Suprapubic skin (tissue), 4 donors: ENCODE measurements around the gene CRB2. TPM values are rescaled to one million over a fixed set of nuclear protein-coding genes. Genes with fewer than 3 reads are reported as not detected.

Source experiments
- DNase-seq, 2 donors: peaks; one replicate each; pipeline ENCODE4 v3.0.0-alpha.2; 2019; ENCODE audit warnings: low spot score in 2 of 2
- H3K27ac ChIP-seq: fragments of 200-600 bp; sonication (generic); one replicate; pipeline ENCODE4 v1.5.1; 2019
- H3K27me3 ChIP-seq: fragments of 200-600 bp; sonication (generic); one replicate; pipeline ENCODE4 v1.5.1; 2019
- H3K36me3 ChIP-seq: fragments of 200-600 bp; sonication (generic); one replicate; pipeline ENCODE4 v1.5.1; 2019
- H3K4me1 ChIP-seq: fragments of 200-600 bp; sonication (generic); one replicate; pipeline ENCODE4 v1.5.1; 2019
- H3K4me3 ChIP-seq: fragments of 200-600 bp; sonication (generic); one replicate; pipeline ENCODE4 v1.5.1; 2019; ENCODE audit warnings: mild to moderate bottlenecking
- H3K9me3 ChIP-seq: fragments of 200-600 bp; sonication (generic); one replicate; pipeline ENCODE4 v1.5.1; 2019
- EP300 ChIP-seq: sonication (generic); formaldehyde crosslinking; IDR thresholded peaks from one replicate; pipeline ENCODE4 v1.6.1; 2017; ENCODE audit warnings: antibody characterized with exemption
- POLR2A ChIP-seq, 2 donors: fragments of 450-650 bp; IDR thresholded peaks; one replicate each; pipeline ENCODE4 v1.6.1; 2017; ENCODE audit warnings: antibody characterized with exemption in 2 of 2, mild to moderate bottlenecking in 2 of 2, moderate library complexity in 2 of 2
- POLR2AphosphoS5 ChIP-seq, 3 donors: sonication (generic); formaldehyde crosslinking; IDR thresholded peaks; one replicate each; pipeline ENCODE4 v1.6.1; 2017; ENCODE audit warnings: antibody characterized with exemption in 3 of 3
- WGBS: methylation state at CpG from one replicate; pipeline ENCODE4 v1.1.5; 2018; 5-methylcytosine and 5-hydroxymethylcytosine counted together
- total RNA-seq, 4 donors: library from RNA; depleted of rRNA; stranded (reverse); fragments of >200 nt; gene quantifications; one replicate each; pipeline ENCODE4 v1.1.0, GENCODE V29; 2016
- TF ChIP-seq, protein P1 (sequence below), 2 donors: fragments of 200-600 bp in 1 of 2; fragments of 450-650 bp in 1 of 2; sonication (generic) in 1 of 2; IDR thresholded peaks; one replicate each; pipeline ENCODE4 v1.5.1; 2016 to 2019; ENCODE audit warnings: antibody characterized with exemption in 2 of 2, mild to moderate bottlenecking in 1 of 2, moderate library complexity in 1 of 2

Gene CRB2
- total RNA-seq, 4 donors from 2014 or later: not detected

DNA sequence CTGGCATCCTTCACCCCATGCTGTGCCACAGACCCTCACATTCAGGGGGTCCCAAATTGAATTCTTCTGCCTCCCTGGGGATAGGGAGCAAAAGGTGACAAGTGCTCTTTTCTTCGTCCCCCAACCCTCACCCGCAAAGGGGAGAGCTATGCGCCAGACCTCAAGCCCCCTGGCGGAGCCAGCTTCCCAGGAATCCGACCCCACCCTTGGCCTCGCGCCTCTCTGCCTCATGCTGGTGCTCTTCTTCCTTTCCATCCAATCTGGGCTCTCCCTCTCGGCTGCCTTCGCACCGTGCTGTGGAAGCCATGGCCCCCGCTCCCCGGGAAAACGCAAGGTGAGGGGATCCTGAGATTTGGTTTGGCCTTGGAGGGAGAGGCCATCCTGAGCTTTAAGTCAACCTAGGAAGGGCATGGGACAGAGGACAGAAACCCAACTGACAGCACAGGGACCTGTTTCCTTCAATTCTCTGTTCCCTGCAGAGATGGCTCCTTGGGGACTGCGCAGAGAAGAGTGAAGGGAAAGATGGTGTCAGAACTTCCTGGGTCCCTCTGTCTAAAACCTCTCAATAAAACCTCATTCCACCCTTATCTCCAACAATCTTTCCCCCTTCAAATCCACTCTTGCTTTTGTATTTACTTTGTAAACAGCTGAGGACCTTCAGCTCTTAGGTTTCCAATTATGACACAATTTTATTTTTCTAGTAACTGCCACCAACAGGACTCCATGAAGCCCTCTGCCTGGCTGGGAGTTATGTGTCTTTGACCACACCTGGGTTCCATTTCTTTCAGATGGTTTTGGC, 36.3 kb upstream of the CRB2 start:
- no peaks in the 10 kb centered on the region for H3K36me3 ChIP-seq

DNA sequence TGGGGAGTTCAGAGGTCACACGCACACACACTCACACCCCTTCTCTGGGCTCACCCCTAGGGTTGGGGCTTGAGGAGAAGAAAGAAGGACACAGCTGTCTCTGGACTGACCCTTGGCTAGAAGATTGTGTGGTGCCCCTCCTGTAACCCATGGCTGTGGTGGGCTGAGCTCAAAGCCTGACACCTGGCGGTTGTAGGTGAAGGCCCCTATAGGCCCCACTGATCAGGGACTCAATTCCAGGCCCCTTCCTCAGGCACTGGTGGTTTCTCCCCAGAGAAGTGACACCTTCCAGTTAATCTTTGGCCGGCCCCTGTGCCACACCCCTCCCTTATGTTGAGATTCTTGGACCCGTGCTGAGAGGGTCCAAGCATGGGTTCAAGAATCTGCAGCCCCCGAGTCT, 35.2 kb upstream of the CRB2 start:
- Histone ChIP-seq H3K27me3 (peaks cover 6% of the 10 kb centered on the region), H3K9me3 (no peaks in the 10 kb centered on the region)

More for the DNA sequence above, 36.3 kb upstream of the CRB2 start:
- no peak overlapping the region for H3K27ac ChIP-seq
- DNase-seq: no peak
- WGBS: 70% methylated on average over 14 of the region's 14 CpGs
- TF ChIP-seq EP300 (no peak), POLR2A (IDR thresholded peaks at IDR 0.05) (no peak), POLR2AphosphoS5 (IDR thresholded peaks at IDR 0.05) (no peak)
- TF ChIP-seq, protein P1, sequence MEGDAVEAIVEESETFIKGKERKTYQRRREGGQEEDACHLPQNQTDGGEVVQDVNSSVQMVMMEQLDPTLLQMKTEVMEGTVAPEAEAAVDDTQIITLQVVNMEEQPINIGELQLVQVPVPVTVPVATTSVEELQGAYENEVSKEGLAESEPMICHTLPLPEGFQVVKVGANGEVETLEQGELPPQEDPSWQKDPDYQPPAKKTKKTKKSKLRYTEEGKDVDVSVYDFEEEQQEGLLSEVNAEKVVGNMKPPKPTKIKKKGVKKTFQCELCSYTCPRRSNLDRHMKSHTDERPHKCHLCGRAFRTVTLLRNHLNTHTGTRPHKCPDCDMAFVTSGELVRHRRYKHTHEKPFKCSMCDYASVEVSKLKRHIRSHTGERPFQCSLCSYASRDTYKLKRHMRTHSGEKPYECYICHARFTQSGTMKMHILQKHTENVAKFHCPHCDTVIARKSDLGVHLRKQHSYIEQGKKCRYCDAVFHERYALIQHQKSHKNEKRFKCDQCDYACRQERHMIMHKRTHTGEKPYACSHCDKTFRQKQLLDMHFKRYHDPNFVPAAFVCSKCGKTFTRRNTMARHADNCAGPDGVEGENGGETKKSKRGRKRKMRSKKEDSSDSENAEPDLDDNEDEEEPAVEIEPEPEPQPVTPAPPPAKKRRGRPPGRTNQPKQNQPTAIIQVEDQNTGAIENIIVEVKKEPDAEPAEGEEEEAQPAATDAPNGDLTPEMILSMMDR (IDR thresholded peaks at IDR 0.05): no peak
- no peak overlapping the region for H3K4me3 ChIP-seq
- H3K27me3 ChIP-seq: peaks cover 6% of the 10 kb centered on the region
- no peaks in the 10 kb centered on the region for H3K9me3 ChIP-seq
- H3K4me1 ChIP-seq: peaks cover 12% of the 10 kb centered on the region

DNA sequence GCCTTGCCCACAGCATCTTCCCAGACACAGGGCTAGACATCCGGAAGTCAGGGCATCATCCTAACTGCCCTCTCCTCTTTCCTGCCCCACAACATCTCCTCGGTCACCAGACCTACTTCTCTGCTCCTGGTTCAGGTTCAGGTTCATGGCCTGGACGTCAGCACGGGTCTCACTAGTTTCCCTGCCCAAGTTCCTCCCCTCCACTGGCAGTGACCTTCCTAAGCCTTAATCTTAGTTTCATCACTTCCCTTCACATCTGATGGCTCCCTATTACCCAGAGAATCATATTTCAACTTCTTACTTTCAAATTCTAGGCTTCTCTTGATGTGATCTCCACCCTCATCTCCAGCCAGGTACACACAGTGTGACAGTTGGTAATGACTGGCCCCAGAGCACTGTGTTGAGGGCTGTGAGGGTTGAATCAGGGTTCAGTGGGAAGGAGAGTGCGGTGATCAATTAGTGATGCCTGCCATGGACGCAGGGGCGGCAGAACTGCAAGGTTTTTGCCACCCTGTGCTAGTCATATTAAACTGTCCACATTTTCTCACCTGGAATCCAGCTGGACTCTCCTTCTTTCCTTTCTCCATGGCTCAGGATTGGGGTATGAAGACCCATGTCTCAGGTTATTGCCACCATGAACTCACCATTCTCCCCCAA, 34.3 kb upstream of the CRB2 start:
- H3K9me3 ChIP-seq: no peaks in the 10 kb centered on the region
- TF ChIP-seq EP300 (no peak), POLR2AphosphoS5 (IDR thresholded peaks at IDR 0.05) (no peak), POLR2A (IDR thresholded peaks at IDR 0.05) (no peak)
- TF ChIP-seq, protein P1 (IDR thresholded peaks at IDR 0.05): no peak
- WGBS: 90% methylated on average over 7 of the region's 7 CpGs
- no peak overlapping the region for H3K27ac ChIP-seq
- H3K4me3 ChIP-seq: no peak overlapping the region
- peaks cover 15% of the 10 kb centered on the region for H3K4me1 ChIP-seq
- H3K36me3 ChIP-seq: no peaks in the 10 kb centered on the region
- H3K27me3 ChIP-seq: peaks cover 6% of the 10 kb centered on the region
- no peak for DNase-seq

More for the DNA sequence above, 35.2 kb upstream of the CRB2 start:
- Histone ChIP-seq H3K4me3 (no peak overlapping the region), H3K36me3 (no peaks in the 10 kb centered on the region), H3K27ac (no peak overlapping the region), H3K4me1 (peaks cover 12% of the 10 kb centered on the region)
- TF ChIP-seq POLR2A (IDR thresholded peaks at IDR 0.05) (no peak), EP300 (no peak), POLR2AphosphoS5 (IDR thresholded peaks at IDR 0.05) (no peak)
- TF ChIP-seq, protein P1 (IDR thresholded peaks at IDR 0.05): no peak
- DNase-seq: no peak
- WGBS: 91% methylated on average over 5 of the region's 5 CpGs

DNA sequence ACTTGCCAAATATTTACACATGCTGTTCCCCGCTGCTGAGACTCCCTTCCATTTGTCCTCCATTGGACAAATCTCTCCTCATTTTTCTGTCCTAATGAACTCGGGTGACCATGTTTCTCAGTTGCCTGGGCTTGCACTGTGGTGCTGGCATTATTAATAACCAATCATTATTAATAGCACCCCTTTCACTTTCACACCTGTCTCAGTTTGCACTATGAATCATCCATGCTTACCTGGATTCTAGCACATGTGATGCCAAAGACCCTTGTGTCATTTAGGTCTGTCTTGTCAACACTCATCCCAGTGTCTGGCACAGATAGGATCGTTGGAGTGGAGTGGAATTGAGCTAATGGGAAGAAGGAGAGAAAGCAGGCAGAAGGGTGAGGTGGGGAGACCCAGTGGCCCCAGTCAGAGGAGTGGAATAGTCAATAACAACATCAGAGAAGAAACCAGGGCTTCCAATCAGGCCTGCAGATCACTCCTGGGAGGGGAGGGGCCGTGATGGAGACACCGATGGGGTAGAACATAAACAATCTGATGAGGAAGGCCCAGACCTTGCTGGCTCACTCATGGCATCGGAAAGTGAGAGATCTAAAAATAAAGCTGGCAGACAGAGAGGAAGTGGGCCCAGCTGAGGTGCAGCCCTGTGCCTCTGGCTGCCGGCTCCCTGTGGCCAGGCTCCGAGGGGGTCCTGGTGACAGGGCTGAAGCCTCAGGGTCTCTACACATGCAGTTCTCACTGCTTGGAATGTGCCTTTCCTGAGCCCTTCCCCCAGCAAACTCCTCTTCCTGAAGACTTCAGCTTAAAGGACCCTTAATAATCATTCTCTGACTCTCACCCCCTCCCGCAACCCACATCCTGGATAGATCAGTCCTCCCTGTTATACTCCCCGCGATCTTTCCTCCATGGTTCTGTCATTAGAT, 33.5 kb upstream of the CRB2 start:
- TF ChIP-seq EP300: no peak
- TF ChIP-seq, protein P1 (IDR thresholded peaks at IDR 0.05): no peak
- TF ChIP-seq POLR2A (IDR thresholded peaks at IDR 0.05): no peak
- TF ChIP-seq POLR2AphosphoS5 (IDR thresholded peaks at IDR 0.05): no peak
- 56% methylated on average over 11 of the region's 11 CpGs for WGBS

More for the DNA sequence above, 33.5 kb upstream of the CRB2 start:
- H3K4me1 ChIP-seq: peaks cover 23% of the 10 kb centered on the region
- H3K27me3 ChIP-seq: peaks cover 6% of the 10 kb centered on the region
- H3K4me3 ChIP-seq: no peak overlapping the region
- H3K36me3 ChIP-seq: no peaks in the 10 kb centered on the region
- no peaks in the 10 kb centered on the region for H3K9me3 ChIP-seq
- no peak for DNase-seq
- no peak overlapping the region for H3K27ac ChIP-seq
